Parathyroid adenoma (tissue), 2 donors: ENCODE data around the gene DIAPH3.

Experiments
- H2AFZ ChIP-seq: fragments of 300-600 bp; sonication (generic); one replicate; pipeline ENCODE4 v1.7.0; 2017; ENCODE audit warnings: antibody characterized with exemption, mild to moderate bottlenecking
- H3K27ac ChIP-seq: fragments of 300-600 bp; sonication (generic); one replicate; pipeline ENCODE4 v1.7.0; 2017
- H3K27me3 ChIP-seq: fragments of 300-600 bp; sonication (generic); one replicate; pipeline ENCODE4 v1.7.0; 2017; ENCODE audit warnings: low read length; ENCODE audit not compliant: control insufficient read depth, insufficient read depth
- H3K36me3 ChIP-seq: fragments of 300-600 bp; sonication (generic); one replicate; pipeline ENCODE4 v1.7.0; 2017; ENCODE audit warnings: low read length; ENCODE audit not compliant: control insufficient read depth, insufficient read depth
- H3K4me1 ChIP-seq: fragments of 300-600 bp; sonication (generic); one replicate; pipeline ENCODE4 v1.7.0; 2017; ENCODE audit warnings: control low read depth
- H3K4me2 ChIP-seq: fragments of 300-600 bp; sonication (generic); one replicate; pipeline ENCODE4 v1.7.0; 2017; ENCODE audit warnings: low read length
- H3K4me3 ChIP-seq: fragments of 300-600 bp; sonication (generic); one replicate; pipeline ENCODE4 v1.7.0; 2017; ENCODE audit warnings: low read depth, low read length
- H3K79me2 ChIP-seq: fragments of 300-600 bp; sonication (generic); one replicate; pipeline ENCODE4 v1.7.0; 2017; ENCODE audit warnings: control low read depth
- H3K9ac ChIP-seq: fragments of 300-600 bp; sonication (generic); one replicate; pipeline ENCODE4 v1.7.0; 2017; ENCODE audit warnings: mild to moderate bottlenecking
- H3K9me3 ChIP-seq: fragments of 300-600 bp; sonication (generic); one replicate; pipeline ENCODE4 v1.7.0; 2017; ENCODE audit warnings: low read length; ENCODE audit not compliant: control insufficient read depth
- CTCF ChIP-seq: fragments of 300-600 bp; sonication (generic); IDR thresholded peaks from one replicate; pipeline ENCODE4 v1.7.0; 2017; ENCODE audit warnings: antibody characterized with exemption, mild to moderate bottlenecking
- donor health status: primary hyperparathyroidism.

DIAPH3 gene

GRCh38 chr13:59672445-59672844 is 491.3 kb downstream of the DIAPH3 start:
- Histone ChIP-seq H2AFZ (no peak overlapping the region), H3K4me3 (no peak overlapping the region), H3K27me3 (no peaks in the 10 kb centered on the region), H3K36me3 (no peaks in the 10 kb centered on the region), H3K4me2 (no peak overlapping the region), H3K27ac (no peak overlapping the region), H3K9ac (no peak overlapping the region), H3K9me3 (no peaks in the 10 kb centered on the region), H3K4me1 (peaks cover 4% of the 10 kb centered on the region), H3K79me2 (no peaks in the 10 kb centered on the region)
- TF ChIP-seq CTCF: no peak

GRCh38 chr13:59671881-59672280 is 491.8 kb downstream of the DIAPH3 start:
- H3K4me3 ChIP-seq: no peak overlapping the region
- H2AFZ ChIP-seq: no peak overlapping the region
- no peaks in the 10 kb centered on the region for H3K79me2 ChIP-seq
- no peak overlapping the region for H3K9ac ChIP-seq
- no peak overlapping the region for H3K27ac ChIP-seq
- no peaks in the 10 kb centered on the region for H3K36me3 ChIP-seq
- TF ChIP-seq CTCF: no peak
- H3K27me3 ChIP-seq: no peaks in the 10 kb centered on the region
- peaks cover 4% of the 10 kb centered on the region for H3K4me1 ChIP-seq
- no peak overlapping the region for H3K4me2 ChIP-seq
- H3K9me3 ChIP-seq: no peaks in the 10 kb centered on the region

- H3K4me2 ChIP-seq: no peak overlapping the region
- no peaks in the 10 kb centered on the region for H3K4me1 ChIP-seq
- no peak for TF ChIP-seq CTCF
- H2AFZ ChIP-seq: no peak overlapping the region
- no peaks in the 10 kb centered on the region for H3K79me2 ChIP-seq
- no peaks in the 10 kb centered on the region for H3K36me3 ChIP-seq
- no peaks in the 10 kb centered on the region for H3K9me3 ChIP-seq
- no peak overlapping the region for H3K4me3 ChIP-seq
- no peak overlapping the region for H3K9ac ChIP-seq
- H3K27ac ChIP-seq: peak overlapping the region; percentile 19
- no peaks in the 10 kb centered on the region for H3K27me3 ChIP-seq
Observed at GRCh38 chr13:59666504-59666903, 497.2 kb downstream of the DIAPH3 start.

- no peak overlapping the region for H3K4me3 ChIP-seq
- H3K79me2 ChIP-seq: no peaks in the 10 kb centered on the region
- no peak overlapping the region for H2AFZ ChIP-seq
- H3K9ac ChIP-seq: no peak overlapping the region
- no peaks in the 10 kb centered on the region for H3K36me3 ChIP-seq
- TF ChIP-seq CTCF: no peak
- no peaks in the 10 kb centered on the region for H3K4me1 ChIP-seq
- no peaks in the 10 kb centered on the region for H3K9me3 ChIP-seq
- no peaks in the 10 kb centered on the region for H3K27me3 ChIP-seq
- H3K27ac ChIP-seq: no peak overlapping the region
- H3K4me2 ChIP-seq: no peak overlapping the region
Observed at GRCh38 chr13:59665732-59666131, 498.0 kb downstream of the DIAPH3 start.

- no peak overlapping the region for H3K27ac ChIP-seq
- no peak overlapping the region for H2AFZ ChIP-seq
- no peak overlapping the region for H3K4me3 ChIP-seq
- no peak overlapping the region for H3K4me2 ChIP-seq
- H3K79me2 ChIP-seq: no peaks in the 10 kb centered on the region
- no peaks in the 10 kb centered on the region for H3K9me3 ChIP-seq
- H3K9ac ChIP-seq: no peak overlapping the region
- H3K36me3 ChIP-seq: no peaks in the 10 kb centered on the region
- no peaks in the 10 kb centered on the region for H3K27me3 ChIP-seq
- H3K4me1 ChIP-seq: no peaks in the 10 kb centered on the region
- no peak for TF ChIP-seq CTCF
Observed at GRCh38 chr13:59665184-59665583, 498.5 kb downstream of the DIAPH3 start.
